ENCODE results near the gene TTC14.

The TTC14 gene

DNA sequence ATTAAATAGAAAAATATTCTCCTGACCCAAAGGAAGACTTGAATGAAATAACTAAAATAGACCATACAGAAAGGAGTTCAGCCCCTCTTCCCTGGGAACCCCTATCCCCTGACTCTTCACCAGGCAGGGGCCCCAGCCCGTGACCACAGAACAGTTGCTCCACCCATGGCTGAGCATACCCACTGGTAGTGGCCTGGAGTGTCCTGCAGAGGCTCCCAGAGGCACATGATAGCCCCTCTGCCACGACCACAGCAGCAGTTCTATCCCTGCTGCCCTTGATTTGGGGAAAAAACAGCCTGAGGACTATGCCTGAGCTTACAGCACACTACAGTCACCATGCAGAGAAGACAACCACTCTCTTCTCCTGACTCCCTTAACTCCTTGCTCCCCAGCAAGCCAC lies 31.8 kb downstream of the TTC14 start:
- no peak for DNase-seq (ENCODE audit: low spot score)

- no peak for DNase-seq (ENCODE audit: low spot score)
Observed at GRCh38 chr3:180640987-180641386, 39.0 kb downstream of the TTC14 start.

- DNase-seq (ENCODE audit: low spot score) = no peak
Observed at GRCh38 chr3:180646187-180646790, 44.3 kb downstream of the TTC14 start.

DNA sequence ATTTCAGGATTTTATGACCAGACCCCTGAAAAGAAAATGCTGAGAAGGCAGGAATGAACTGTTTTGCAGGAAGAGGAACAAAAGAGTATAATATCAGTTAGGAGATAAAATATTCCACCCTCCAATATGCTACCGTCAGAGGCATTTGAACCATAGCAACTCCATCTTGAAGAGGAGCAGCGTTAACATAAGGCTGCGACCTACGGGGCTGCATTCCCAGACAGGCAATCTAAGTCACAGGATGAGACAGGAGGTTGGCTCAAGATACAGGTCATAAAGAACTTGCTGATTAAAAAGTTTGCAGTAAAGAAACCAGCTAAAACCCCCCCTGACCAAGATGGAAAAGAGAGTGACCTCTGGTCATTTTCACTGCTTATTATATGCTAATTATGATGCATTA lies 54.4 kb downstream of the TTC14 start:
- DNase-seq (ENCODE audit: low spot score) = no peak

GRCh38 chr3:180657094-180657493 lies 55.1 kb downstream of the TTC14 start:
- DNase-seq (ENCODE audit: low spot score) = no peak
